GM18870 (cell line): ENCODE results near the gene TRMT61A.
"Not testable (repeated sequence)": the region's sequence is repeated elsewhere in the genome, so short reads cannot be mapped to it uniquely, and the experiment has no call there.

Experiments
- ATAC-seq: cut with Tn5 transposase; IDR thresholded peaks from one replicate; pipeline ENCODE4 v1.9.1; 2021; ENCODE audit warnings: moderate library complexity; ENCODE audit not compliant: unreplicated experiment

The TRMT61A gene

DNA sequence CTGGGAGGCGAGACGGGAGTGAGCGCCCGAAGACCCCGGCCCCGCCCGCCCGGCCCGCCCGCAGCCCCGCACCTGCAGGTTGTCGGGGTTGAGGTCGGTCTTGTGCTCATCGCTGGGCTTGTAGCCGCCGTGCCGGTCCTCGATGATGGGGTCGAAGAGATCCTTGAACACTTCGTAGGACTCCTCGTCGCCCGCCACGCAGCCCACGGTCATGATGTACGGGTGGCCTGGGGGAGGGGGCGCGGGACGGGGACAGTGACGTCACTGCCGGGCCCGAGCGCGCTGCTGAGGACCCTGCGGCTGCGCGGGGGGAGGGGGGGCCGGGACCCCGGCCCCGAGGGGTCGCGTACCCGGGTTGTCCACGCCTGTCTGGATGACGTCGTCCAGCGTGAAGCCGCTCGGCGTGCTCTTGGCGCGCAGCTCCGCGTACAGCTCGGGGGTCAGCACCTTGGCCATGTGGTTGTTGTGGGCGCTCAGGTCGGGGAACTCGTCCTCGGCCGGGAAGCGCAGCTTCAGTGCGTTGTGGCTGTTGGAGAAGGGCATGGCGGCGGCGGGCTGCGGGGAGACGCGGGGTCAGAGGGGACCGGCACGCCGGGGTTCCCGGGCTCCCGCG, 6.9 kb upstream of the TRMT61A start:
- ATAC-seq, result no peak

DNA sequence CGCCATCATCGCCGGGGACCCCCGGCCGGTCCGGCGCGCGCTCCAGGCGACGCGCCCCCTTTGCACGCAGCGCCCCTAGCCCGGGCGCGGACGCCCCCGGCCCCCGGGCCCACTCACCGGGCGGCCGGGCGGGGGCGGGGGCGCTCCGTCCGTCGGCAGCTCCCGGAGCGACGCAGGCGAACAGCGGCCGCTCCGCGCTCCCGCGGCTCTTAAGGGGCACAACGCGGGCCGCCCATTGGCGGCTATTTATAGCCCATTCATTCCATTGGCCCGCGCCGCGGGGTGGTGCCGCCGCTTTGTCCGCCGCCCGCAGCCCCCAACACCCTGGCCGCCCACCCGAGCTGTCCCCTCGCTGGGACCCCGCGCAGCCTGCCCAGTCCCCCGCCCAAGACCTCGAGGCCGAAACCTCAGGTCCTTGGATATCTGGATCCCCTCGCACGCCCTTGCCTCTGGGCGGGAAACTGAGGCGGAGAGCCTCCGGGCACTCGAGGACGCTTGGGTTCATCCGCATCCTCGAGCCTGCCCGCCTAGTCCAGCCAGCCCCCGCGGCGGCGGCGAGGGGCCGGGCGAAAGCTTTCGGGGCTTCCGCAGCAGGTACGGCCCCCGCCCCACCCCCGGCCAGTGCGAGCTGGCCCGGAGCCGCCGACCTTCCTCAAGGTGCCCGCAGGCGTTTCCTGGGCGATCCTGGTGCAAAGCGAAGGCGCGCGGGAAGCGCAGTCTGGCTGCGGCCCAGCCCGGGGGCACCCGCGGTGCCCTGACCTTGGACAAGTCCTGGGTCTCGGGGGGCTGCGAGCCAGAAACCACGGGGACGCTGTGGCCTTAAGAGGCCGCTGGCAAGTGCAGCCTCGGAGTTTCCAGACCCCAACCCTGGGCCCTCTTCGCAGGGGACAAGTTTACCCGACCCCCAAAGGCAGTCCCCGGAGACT, 6.1 kb upstream of the TRMT61A start, which contains the start of gene CKB:
Gene CKB, minus strand, starts transcription at position 182 of the 926 bp plus-strand sequence. CDS start 337 bp downstream, outside the sequence.
- ATAC-seq, result no peak

DNA sequence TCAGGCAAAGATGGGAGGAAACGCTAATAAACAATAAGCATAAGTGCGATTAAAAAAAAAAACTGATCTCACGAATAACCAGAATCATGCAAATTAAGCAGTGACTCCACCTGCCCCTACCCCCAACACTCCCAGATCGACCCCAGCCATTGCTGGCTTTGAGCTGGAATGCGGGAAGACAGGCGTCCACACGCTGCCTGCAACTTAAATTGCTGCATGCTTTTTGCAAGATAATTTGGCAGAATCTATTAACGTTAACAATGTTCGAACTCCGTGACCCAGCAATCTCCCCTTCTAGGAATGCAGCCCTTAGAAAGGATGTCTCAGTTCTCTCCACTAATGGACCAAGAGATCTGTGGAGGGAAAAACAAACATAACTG, 5.4 kb upstream of the TRMT61A start:
- ATAC-seq, result no peak

DNA sequence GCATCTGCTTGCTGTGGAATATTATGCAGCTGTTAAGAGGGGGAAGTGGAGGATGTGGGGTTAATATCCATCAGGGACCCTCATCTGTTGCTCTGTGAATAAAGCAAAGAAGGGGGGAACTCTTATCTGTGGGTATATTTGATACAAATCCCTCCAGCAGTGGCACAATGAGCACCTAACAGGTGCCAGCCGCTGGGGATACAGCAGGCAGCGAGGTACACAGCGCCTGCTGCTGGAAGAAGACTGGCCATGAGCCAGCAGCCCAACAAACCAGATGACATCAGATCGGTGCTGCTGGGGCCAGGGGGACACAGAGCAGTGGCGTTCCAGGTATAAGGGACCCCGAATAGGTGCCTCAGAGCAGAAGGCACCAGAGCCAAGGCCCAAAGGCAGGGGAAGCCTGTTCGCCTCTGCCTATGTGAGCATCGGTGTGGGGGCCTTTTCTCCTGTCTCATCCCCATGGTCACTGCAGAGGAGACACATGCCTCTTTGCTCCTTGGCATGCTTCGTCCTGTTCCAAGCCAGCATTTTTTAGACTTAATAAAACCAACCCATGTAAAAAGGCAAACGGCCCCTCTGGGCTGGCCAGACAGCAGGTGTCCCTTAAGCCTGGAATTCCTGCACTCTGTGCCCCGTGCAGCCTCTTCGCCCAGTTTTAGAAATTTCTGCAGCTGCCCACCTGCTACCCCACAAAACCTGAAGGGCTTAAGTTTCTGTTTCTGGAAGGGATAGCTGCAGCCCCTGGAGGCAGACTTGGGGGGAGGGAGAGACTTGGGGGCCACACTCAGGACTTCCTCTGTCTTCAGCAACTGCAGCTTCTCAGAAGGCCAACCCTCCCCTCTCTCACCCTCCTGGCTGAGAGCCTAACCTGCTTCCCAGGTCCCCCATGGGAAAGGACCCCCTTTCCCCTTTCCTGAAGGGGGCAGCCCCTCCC, 4.7 kb upstream of the TRMT61A start:
- ATAC-seq, result no peak

DNA sequence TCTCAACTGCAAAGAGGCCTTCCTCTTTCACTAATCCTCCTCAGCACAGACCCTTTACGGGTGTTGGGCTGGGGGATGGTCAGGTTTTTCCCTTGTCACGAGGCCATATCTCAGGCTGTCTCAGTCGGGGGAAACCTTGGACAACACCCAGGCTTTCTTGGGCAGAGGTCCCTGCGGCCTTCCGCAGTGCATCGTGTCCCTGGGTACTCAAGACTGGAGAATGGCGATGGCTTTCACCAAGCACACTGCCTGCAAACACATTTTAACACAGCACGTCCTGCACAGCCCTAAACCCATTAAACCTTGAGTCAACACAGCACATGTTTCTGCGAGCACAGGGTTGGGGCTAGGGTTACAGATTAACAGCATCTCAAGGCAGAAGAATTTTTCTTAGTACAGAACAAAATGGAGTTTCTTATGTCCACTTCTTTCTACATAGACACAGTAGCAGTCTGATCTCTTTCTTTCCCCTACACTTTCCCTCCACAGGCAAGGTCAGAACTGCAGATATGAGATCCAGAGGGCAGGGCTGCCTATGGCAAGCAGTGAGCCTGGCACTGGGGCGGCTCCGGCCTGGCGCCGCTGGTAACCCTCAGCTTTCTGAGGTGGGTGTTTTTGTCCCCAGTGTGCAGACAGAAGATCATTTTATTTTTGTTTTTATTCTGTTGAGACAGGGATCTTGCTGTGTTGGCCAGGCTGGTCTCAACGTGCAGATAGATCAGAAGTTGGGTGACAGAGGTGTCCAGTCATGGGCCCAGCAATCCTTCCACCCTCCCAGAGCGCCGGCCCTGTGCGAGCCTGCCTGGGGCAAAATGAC, 3.4 kb upstream of the TRMT61A start:
- ATAC-seq, result not testable (repeated sequence)

DNA sequence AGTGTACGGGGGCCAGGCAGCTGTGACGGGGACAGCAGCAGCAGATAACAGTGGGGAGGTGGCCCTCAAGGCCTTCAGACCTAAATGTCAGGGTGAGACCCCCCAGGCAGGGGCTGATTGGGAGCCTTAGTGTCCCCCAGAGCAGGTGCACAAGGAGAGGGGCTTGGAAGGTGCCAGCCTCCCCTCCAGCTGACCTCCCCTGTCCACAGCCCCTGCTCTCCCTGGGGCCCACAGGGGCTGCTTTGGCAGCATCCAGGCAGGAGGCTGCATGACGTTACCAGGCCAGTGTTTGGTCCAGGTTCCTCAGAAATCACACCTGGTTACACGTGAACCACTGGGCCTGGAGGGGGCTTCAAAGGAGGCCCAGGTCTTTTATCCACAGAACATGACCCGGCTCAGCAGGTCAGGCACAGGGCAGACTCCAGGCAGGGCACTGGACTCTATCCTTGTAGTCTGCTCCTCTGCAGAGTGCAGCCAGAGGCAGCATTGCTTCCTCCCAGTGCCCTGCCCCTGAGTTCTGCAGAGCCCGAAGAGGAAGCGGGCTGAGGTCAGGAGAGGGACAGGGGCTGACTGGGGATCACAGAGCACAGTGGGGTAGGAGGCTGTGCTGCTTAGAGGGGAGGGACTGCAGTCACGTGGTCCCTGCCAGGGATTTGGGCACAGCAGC, 2.6 kb upstream of the TRMT61A start:
- no peak for ATAC-seq

DNA sequence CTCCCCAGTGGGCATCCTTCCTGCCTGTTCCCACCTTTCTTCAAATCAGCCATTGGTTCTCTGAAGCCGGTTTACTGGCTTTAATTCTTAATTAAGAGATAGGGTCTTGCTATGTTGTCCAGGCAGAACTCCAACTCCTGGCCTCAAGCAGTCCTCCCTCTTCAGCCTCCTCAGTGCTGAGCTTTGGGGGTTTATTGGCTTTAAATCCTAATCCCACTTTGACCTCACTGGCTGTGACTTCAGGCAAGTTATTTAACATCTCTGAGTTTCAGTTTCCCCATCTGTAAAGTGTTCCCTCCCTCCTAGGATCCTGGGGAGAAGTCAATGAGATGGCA, 2.1 kb upstream of the TRMT61A start:
- no peak for ATAC-seq

DNA sequence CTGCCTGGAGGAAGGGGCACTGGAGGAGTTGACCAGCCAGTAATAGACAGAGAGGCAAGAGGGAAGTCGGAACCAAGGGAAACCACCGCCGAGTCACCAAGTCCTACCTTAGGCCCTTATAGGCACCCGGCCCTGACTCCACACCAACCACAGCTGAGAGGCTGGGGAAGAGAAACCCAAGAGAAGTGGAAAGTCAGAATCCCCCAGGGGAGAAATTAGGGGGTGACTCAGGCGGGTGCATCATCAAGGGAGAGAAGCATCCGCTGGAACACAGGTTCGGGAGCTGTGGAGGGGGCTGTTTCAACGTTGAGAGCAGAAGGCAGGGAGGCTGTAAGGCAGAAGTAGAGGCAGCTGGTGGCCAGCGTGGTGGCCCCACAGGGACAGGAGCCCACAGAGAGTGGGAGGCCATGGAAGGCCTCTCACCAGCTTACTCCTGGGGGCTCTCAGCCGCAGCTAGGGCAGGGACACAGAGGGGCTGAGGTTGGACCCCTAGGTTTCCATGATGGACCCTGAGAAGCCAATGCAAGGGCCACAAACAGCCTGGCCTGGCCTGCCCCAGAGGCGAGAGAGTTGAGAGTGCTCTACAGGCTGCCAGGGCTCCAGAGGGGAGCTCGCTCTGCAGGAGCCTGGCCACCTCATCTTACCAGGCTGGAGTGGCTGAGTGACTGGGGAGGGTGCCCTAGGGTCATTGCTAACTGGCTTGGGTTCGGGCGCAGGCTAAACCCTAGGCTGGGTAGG, 1.4 kb upstream of the TRMT61A start:
- ATAC-seq, result peak; percentile 48

DNA sequence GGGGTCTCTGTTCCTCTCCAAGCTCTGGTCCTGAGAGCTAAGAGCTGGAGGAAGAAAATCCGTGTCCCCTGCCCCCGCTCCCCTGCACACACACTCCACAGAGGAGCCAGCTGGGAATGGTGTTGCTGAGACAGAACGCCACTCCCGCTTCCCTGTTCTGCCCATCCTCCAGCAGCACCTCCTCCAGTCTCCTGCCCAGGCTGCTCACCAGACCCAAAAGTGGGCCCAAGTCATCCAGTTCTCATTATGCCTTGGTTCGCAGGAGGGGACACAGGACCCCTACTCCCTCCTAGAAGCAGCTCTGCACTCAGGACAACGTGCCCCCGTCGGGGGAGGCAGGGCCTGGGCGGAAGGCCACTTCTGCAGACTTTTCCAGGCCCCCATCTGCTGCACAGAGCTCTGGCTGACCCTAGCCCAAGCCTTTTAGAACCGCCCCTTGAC, 830 bp upstream of the TRMT61A start:
- ATAC-seq, result no peak

DNA sequence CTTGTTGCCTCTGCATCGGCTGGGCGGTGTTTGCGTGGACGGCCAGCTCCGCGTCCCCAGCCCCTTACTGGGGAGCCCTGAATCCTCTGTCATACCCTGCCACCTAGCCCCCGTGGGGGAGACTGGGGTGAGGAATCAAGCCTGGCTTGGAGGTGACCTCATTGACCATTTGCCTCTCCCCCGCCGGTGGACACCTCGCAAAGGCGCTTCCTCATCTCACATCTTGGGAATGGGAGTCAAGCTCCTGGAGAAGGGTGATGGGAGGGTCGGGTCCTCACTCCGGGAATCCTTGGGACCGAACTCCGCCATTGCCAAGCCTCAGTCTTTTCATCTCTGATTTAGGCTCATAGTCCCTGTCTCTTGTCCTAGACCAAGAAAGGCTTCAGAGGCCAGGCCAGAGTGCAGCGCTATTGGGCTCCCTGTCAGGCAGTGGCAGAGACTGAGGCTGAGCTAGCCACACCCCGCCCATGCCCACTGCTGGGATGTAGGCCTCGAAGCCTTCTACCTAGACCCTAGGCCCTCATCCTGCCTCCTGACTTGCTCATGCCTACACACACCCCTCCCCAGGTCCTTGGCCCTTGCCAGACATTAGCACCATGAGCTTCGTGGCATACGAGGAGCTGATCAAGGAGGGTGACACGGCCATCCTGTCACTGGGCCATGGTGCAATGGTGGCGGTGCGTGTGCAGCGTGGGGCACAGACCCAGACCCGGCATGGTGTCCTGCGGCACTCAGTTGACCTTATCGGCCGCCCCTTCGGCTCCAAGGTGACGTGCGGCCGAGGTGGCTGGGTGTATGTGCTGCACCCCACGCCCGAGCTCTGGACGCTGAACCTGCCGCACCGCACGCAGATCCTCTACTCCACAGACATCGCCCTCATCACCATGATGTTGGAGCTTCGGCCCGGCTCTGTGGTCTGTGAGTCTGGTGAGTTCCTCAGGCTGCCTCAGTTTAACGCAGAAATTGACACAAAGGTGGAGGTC, 678 bp downstream of the TRMT61A start:
- ATAC-seq, result no peak

DNA sequence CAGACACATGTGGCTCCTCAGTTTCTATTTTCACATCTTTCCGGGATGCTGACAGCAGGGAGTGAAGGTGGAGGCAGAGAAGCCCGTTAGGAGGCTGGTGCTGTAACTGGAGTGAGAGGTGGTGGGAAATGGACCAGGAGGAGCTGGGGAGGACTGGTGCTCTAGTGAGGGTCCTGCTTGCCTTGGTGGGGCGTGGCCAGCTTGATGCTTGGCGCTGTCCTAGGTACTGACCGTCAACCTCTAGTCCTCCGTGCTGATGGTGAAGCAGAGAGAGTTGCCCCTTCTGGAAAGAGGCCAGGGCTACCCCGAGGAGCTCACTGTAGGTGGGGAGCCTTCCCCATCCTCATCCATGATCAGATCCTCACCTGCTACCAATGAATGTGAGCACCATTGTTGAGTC, 1.4 kb downstream of the TRMT61A start:
- no peak for ATAC-seq

DNA sequence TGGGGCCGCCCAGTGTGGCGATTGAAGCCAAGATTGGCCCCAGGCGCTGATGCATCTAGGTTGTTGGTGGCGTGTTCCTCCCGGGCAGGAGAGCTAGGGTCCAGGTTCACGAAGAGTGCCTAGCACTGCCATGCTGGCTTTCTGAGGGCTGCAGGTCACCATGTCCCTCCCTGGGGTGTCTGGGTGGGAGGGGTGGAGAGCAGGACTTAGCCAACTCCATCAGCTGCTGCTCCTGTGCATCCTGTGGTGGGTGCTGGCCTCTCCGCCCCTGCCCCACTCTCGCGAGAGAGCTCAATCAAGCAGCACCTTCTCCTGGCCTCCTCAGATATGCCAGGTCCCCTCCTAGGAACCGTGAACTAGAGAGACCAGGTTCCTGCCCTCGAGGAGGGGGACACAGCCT, 1.8 kb downstream of the TRMT61A start:
- ATAC-seq, result no peak

DNA sequence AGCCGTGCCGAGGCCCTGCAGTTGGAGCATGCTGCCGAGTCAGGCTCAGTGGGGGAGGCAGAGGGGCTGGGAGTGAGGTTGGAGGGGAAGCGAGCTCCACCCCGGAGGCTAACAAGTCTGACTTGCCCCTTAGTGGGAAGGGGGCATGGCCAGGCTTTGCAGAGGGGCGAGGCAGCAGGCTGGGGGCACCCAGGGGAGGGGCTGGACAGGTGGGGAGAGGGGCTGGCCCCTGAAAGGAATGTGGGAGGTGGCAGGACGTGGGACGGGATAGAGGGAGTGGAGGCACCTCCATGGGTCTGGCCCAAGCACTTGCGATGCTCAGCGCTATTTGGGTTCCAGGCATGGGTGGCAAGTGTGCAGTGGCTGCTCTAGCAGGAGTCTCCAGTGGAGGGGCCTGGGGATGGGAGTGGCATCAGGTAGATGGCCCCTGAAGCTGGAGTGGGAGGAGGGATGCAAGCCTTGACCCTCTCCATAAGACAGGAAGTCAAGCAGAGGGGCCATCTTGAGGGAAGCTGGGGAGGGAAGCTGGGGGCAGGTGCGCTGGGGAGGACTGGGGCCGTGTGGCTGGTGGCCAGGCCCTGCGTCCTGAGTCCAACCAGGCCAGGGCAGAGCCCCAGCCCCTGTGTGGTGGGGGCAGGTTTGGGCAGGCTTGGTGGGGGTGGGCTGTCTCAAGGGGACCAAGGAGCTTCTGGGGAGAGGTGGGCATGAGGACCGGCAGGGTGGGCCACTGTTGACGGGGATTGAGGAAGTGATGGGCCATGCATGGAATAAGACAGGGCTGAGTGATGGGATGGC, 2.6 kb downstream of the TRMT61A start:
- no peak for ATAC-seq

DNA sequence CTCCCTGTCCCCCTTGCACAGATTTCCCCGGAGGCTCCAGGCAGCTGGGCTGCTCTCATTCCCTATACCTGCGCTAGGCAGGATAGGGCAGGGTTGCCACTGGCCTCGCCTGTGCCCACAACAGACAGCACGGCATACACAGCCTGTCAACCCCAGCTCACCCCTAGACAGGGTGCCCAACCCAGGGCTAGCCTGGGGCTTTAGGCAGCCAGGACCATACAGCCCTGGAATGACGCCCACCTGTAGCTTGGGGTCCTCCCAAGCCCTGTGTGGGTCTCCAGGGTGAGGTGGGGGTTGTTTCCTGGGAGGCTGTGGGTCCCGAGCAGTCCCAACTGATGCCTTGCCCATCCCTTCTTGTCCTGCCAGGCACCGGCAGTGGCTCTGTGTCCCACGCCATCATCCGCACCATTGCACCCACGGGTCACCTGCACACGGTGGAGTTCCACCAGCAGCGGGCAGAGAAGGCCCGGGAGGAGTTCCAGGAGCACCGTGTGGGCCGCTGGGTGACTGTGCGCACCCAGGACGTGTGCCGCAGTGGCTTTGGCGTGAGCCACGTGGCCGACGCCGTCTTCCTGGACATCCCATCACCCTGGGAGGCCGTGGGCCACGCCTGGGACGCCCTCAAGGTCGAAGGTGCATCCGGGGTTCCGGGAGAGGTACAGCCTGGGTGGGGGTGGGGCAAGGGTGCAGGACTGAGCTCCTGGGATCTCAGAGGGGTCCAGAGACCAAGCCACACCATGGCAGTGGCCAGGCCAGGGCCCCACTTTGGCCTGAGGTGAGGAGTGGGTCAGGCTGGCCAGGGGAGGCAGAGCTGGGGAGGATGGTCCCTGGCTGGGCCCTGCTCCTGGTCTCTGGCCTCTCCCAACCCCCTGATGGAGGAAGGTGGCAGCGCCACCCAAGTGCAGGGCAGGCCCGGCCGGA, 3.5 kb downstream of the TRMT61A start:
- ATAC-seq, result no peak

DNA sequence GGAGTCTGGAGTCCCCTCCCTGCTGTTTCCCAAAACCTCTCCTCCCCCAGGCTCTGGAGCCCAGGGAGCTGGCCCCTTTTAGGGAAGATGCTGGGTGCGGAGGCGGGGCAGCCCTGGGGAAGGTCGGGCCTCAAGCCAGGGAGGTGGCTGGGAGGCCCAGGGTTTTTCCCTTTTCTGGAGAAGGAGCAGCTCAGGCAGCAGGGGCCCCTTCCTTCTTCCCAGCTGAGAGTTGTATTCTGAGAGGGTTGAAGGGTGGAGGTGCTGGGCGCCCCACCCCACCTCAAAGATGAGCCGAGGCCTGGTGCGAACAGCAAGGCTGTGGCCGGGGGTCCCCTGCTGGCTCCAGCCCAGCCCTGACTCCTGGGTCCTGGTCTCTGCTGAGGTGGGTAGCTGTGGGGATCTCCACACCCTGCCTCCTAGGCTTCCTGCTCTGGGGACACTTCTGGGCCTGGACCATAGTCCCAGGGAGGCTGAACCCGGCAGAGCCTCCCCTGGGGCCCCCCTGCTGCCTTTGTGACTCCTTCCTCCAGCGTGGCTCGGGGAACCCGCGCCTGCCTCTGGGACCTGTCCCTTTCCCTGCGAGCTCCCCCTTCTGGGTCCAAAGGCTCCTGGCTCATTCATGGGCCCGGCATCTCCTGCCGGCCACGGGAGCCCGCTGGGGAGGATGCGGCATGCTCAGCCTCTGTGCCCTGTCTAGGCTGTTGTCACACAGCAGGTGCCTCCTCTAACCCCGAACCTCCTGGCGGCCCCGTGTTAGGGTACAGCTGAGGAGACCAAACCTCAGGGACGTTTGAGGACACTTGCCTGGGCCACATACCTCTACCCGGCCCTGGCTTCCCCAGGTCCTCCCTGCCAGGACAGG, 4.4 kb downstream of the TRMT61A start:
- ATAC-seq, result no peak
